Activated CD8-positive, alpha-beta memory T cell treated with anti-CD3 and anti-CD28 coated beads, Interleukin-2, amount 50 U/mL, for 24 hours (primary cell): ENCODE data around the gene PLEKHB2.
A peak's percentile ranks its signal among the peaks of the same experiment; 100 is the strongest.
"Not testable (repeated sequence)": the region's sequence is repeated elsewhere in the genome, so short reads cannot be mapped to it uniquely, and the experiment has no call there.

Source experiments
- DNase-seq: peaks from one replicate; pipeline ENCODE4 v3.0.0-alpha.2; 2020; ENCODE audit errors: extremely low read depth

PLEKHB2 gene

GRCh38 chr2:131143803-131144202 is 38.7 kb downstream of the PLEKHB2 start:
- DNase-seq = no peak

GRCh38 chr2:131145040-131145439 is 39.9 kb downstream of the PLEKHB2 start:
- DNase-seq = no peak

- DNase-seq = no peak
Observed at GRCh38 chr2:131146231-131146630, 41.1 kb downstream of the PLEKHB2 start.

GRCh38 chr2:131146749-131147148 is 41.6 kb downstream of the PLEKHB2 start:
- DNase-seq = no peak

GRCh38 chr2:131148426-131148825 is 43.3 kb downstream of the PLEKHB2 start:
- no peak for DNase-seq

- DNase-seq = not testable (repeated sequence)
Observed at GRCh38 chr2:131150109-131150508, 45.0 kb downstream of the PLEKHB2 start.

- no peak for DNase-seq
Observed at GRCh38 chr2:131151398-131151797, 46.3 kb downstream of the PLEKHB2 start.

GRCh38 chr2:131152074-131152473 is 46.9 kb downstream of the PLEKHB2 start:
- DNase-seq = no peak

- DNase-seq = no peak
Observed at GRCh38 chr2:131153529-131153928, 48.4 kb downstream of the PLEKHB2 start.

- DNase-seq = peak; percentile 56
Observed at GRCh38 chr2:131154071-131154531, 49.0 kb downstream of the PLEKHB2 start.

GRCh38 chr2:131154647-131155046 is 49.5 kb downstream of the PLEKHB2 start:
- no peak for DNase-seq

GRCh38 chr2:131155208-131155855 is 50.2 kb downstream of the PLEKHB2 start:
- no peak for DNase-seq

- DNase-seq = no peak
Observed at GRCh38 chr2:131156452-131157149, 51.5 kb downstream of the PLEKHB2 start.

GRCh38 chr2:131165562-131165961 is 60.4 kb downstream of the PLEKHB2 start:
- DNase-seq = not testable (repeated sequence)

- no peak for DNase-seq
Observed at GRCh38 chr2:131168538-131168937, 63.4 kb downstream of the PLEKHB2 start.

GRCh38 chr2:131178050-131178449 is 72.9 kb downstream of the PLEKHB2 start:
- DNase-seq = not testable (repeated sequence)

GRCh38 chr2:131178721-131179418 is 73.7 kb downstream of the PLEKHB2 start:
- DNase-seq = not testable (repeated sequence)

- DNase-seq = not testable (repeated sequence)
Observed at GRCh38 chr2:131181451-131181850, 76.3 kb downstream of the PLEKHB2 start.

GRCh38 chr2:131193421-131193820 is 88.3 kb downstream of the PLEKHB2 start:
- DNase-seq = not testable (repeated sequence)

GRCh38 chr2:131196186-131196585 is 91.0 kb downstream of the PLEKHB2 start:
- DNase-seq = not testable (repeated sequence)
